Hematopoietic multipotent progenitor cell treated with erythropoietin and hydrocortisone succinate and interleukin-3 and kit ligand, for 15 days (in vitro differentiated cells): ENCODE measurements around the gene QRICH1.
A peak's percentile ranks its signal among the peaks of the same experiment; 100 is the strongest.

Experiments used
- DNase-seq: peaks from one replicate; pipeline ENCODE4 v3.0.0-alpha.2; 2015; ENCODE audit warnings: low spot score

The QRICH1 gene

DNA sequence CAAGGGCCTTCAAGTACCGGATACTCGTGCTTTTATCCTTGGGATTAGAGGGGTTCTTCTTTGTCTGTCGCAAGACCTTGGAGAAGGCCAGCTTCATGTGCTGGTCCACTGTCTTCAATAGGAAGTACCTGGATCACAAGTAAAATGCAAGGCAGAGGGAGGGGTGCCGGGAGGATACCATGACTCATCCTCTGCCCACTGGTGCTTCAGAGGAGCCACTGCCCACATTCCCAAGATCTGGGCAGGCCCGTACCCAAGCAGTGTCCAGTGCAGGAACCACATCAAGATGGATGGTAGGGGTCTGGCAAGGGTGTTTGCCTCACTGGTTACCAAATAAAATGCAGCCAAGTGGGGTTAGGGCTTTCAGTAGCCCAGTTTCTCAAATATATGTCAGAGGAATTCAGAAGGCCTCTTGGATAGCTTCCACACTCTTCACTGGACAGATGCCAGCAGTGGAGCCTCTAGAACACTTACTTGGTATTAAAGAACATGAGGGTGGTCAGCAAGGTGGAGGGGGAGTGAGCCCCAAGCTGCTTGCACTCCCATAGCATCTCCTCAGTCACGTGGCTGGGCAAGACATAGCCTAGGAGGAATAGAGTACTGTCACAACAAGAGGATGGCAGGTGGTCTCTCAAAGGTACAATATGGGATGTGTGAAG lies 61.1 kb downstream of the QRICH1 start:
- DNase-seq = no peak

DNA sequence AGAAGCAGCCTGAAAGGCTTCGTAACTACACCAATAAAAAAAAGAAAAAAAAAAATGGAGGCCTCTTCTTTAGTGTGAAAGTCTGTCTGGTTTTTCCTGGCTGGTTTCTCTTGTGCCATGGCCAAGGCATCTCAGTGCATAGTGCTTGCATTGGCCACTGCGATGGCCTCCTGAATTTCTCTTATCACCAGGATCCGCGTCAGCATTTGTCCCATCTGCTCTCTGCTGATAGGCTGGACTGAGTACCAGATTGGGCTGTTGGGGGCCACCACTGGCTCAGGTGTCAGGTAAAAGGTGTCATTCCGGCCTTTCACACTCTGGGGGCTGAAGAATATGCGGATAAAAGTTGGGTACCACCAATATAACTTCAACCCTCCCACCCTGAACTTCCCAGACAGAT lies 63.5 kb downstream of the QRICH1 start:
- peak; percentile 52 for DNase-seq

DNA sequence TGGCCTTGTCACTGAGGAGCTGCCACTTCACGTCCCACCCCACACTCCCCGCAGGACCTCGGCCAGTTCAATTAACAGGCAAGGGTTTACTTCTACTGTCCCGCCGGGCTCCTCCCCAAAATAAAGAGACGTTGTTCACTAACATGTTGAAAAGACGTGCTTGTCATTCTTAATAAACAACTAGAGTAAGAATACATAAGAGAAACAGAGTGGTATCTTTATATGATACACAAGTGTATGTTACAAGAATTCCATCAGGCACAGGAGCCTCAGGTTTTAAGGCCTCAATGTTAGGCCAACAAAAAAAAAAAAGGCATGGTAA lies 64.3 kb downstream of the QRICH1 start:
- no peak for DNase-seq

GRCh38 chr3:49028673-49029562 lies 65.0 kb downstream of the QRICH1 start, which contains the start of gene IMPDH2:
Gene IMPDH2, minus strand, starts transcription at chr3:49029398. Its CDS starts 48 bp downstream, at chr3:49029350.
- peak; percentile 97 for DNase-seq

GRCh38 chr3:49028298-49028672 lies 65.6 kb downstream of the QRICH1 start:
- no peak for DNase-seq

- no peak for DNase-seq
These were observed 66.2 kb downstream of the QRICH1 start for GRCh38 chr3:49027634-49028033.

GRCh38 chr3:49026536-49026935 lies 67.3 kb downstream of the QRICH1 start:
- no peak for DNase-seq

- DNase-seq = no peak
These were observed 67.9 kb downstream of the QRICH1 start for GRCh38 chr3:49025793-49026520.

DNA sequence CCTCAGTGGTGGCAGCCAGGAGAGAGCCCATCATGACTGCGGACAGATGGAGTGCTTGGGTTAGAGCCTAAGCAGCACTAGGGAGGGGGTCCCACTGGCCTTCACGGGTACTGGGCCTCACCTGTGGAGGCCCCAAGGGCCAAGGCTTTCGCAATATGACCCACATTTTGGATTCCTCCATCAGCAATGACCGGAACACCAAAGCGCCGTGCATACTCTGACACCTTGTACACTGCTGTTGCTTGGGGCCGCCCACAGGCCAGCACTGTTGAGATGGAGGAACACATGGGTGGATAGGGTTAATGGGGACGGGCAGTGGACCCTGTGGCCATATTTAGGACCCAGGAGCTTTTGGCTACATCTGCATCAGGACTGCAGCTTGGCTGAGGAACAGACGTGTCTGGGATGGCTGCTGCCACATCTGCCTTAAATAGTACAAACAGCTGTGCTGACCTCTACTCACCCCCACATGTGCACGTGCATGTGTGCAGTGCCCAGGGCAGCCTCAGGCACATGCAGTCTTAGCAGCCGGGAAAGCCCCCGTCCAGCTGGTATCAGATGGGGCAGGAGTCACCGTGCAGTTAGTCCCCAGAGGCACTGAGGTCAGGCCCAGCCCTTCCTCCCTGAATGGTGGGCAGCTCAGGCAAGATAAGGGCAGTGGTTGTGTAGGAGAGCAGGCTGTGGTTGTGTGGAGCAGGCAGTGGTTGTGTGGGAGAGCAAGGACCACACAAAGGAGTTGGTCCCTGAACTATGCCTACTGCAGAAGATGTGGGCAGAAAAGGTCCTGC lies 68.7 kb downstream of the QRICH1 start:
- DNase-seq = no peak

DNA sequence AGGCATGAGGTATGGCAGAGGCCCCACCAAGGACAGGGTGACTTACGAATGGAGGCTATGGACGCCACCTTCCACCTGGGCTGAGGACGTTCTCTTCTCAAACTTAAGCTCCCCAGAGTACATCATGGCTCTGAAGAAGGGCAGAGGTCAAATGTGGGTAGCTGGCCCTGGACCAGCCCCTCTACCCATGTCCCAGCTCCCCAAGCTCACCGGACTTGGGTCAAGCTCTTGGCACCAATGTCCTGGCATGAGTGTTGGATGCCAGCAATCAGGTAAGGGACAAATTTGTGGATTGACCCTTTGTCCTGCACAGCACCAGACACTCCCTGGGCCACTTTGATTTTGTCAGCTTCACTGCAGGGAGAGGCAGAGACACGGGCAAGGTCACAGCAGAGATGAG lies 69.4 kb downstream of the QRICH1 start:
- no peak for DNase-seq

DNA sequence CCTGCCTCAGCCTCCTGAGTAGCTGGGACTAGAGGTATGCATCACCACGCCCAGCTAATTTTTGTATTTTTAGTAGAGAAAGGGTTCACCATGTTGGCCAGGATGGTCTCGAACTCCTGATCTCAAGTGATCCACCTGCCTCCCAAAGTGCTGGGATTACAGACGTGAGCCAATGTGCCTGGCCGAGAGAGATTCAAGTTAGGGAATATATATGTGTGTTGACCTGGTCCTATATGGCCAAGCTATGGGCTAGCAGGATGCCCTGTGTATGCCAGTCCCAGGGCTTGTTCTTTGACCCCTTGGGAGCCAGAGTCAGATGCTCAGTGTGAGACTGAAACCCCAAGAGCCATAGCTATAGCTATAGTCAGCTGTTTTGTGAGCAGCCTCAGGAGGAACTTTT lies 70.1 kb downstream of the QRICH1 start:
- DNase-seq = no peak

- no peak for DNase-seq
These were observed 71.1 kb downstream of the QRICH1 start for GRCh38 chr3:49022688-49023171.

DNA sequence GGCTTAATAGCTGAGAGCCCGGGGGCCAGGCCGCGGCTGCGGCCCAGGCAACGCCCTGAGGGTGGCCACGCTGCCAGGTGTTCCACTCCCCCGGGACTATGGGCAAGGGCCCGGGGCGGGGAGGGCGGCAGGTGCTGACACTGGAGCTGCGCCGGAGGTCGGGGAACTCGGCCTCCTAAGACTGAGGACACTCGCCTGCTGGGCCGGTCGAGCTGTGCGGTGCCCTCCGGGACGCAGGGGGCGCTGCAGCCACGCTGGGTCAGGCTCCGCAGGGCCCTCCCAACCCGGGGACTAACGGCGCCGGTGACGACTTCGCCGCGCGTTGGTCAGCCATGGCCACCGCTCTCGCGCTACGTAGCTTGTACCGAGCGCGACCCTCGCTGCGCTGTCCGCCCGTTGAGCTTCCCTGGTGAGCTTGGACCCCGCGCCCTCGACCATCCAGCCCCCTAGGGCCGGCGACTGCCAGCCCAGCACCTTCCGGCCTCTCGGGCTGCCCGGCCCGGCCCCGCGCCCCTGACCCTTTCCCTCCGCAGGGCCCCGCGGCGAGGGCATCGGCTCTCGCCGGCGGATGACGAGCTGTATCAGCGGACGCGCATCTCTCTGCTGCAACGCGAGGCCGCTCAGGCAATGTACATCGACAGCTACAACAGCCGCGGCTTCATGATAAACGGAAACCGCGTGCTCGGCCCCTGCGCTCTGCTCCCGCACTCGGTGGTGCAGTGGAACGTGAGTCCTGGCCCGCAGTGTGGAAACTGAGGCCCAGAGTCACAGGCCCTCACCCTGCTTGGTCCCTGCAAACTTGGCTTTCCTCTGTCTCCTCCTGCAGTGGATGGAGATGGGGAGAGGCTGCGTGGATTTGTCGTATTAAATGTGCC lies 71.8 kb downstream of the QRICH1 start, which contains the start of gene NDUFAF3:
TSS of gene NDUFAF3 (plus strand) at position 309 of the 875 bp plus-strand sequence. CDS start at position 333, 24 bp downstream.
- peak; percentile 91 for DNase-seq

DNA sequence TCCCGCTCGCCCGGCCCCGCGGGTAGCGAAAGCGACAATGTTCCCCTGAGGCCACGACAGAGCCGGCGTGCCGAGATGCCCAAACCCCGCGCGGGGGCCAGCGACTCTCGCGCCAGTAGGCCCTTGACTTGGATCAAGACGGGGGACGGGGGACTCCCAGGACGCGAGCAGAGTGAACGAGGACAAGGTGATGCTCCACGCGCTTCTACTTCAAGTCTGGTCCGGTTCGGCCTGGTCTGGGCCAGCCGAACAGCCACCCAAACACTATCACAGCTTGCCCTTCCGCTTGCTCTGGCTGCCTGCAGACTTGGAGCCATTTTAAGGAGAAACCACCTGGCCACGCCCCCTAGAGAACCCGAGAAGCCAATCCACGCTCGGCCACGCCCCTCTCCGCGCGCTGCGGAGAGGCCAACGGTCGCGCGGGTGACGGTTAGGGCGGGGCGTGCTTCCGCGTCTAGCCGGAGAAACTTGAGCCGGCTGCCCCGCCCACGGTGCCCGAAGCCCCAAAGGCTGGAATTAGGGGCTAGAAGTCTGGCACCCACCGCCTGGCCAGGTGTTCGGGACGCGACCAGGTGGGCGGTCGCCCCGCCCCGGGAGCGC lies 72.6 kb downstream of the QRICH1 start:
- peak; percentile 100 for DNase-seq

GRCh38 chr3:49020330-49021212 lies 73.3 kb downstream of the QRICH1 start:
- no peak for DNase-seq

- no peak for DNase-seq
These were observed 73.9 kb downstream of the QRICH1 start for GRCh38 chr3:49019941-49020329.

GRCh38 chr3:49018707-49019006 lies 75.2 kb downstream of the QRICH1 start:
- DNase-seq = no peak

GRCh38 chr3:49017971-49018706 lies 75.7 kb downstream of the QRICH1 start, which contains the start of gene DALRD3:
Gene DALRD3, minus strand, starts transcription at chr3:49018580. Its CDS starts 16 bp downstream, at chr3:49018564.
- DNase-seq = peak; percentile 61
